ENCODE results near the gene PCK2.

DNA sequence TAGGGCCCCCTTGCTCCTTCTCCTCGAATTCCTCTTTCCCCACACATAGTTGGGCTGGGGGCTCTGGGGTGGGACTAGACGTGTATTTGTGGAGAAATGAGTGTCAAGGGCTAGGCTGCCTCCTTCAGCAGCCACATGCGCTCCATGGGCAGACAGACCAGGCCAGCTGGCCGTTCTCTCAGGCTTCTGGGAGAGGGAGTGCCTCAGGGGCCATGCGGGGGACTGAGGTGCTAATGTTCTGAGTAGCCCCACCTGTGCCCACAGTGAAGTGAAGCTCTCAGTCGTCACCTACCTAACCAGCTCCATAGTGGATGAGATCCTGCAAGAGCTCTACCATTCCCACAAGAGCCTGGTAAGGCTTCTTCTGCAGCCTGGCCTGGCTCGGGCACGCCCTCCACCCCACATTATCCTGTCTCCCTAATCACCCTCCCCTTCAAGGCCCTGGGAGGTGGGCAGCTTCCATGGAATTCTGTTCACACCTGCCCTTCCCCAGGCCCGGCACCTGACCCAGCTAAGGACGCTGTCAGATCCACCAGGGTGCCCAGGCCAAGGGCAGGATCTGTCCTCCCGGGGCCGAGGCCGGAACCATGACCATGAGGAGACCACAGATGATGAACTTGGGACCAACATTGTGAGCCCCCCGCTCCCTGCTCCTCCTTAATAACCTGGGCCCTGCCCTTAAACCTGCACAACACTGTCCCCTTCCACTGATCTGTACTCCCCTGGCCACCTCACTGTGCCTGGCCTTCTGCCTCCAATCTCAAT lies 31.7 kb upstream of the PCK2 start:
- TF ChIP-seq, protein P1, sequence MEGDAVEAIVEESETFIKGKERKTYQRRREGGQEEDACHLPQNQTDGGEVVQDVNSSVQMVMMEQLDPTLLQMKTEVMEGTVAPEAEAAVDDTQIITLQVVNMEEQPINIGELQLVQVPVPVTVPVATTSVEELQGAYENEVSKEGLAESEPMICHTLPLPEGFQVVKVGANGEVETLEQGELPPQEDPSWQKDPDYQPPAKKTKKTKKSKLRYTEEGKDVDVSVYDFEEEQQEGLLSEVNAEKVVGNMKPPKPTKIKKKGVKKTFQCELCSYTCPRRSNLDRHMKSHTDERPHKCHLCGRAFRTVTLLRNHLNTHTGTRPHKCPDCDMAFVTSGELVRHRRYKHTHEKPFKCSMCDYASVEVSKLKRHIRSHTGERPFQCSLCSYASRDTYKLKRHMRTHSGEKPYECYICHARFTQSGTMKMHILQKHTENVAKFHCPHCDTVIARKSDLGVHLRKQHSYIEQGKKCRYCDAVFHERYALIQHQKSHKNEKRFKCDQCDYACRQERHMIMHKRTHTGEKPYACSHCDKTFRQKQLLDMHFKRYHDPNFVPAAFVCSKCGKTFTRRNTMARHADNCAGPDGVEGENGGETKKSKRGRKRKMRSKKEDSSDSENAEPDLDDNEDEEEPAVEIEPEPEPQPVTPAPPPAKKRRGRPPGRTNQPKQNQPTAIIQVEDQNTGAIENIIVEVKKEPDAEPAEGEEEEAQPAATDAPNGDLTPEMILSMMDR (IDR thresholded peaks at IDR 0.05) = no peak
- TF ChIP-seq POLR2A (IDR thresholded peaks at IDR 0.05) = no peak

All from adrenal gland (tissue), 5 donors.